ENCODE results near the gene DHRS7. TPM values are rescaled to one million over a fixed set of nuclear protein-coding genes. Genes with fewer than 3 reads are reported as not detected.

Gene DHRS7
- total RNA-seq, 4 donors from 2014 or later: 18.2 to 1,170 (median 337) TPM

- H3K27ac ChIP-seq: no peak overlapping the region
- TF ChIP-seq CTCF (IDR thresholded peaks at IDR 0.05) (no peak), POLR2A (IDR thresholded peaks at IDR 0.05) (no peak)
- H3K4me3 ChIP-seq: no peak overlapping the region
- no peaks in the 10 kb centered on the region for H3K36me3 ChIP-seq
- no peak for DNase-seq
- H3K27me3 ChIP-seq: no peaks in the 10 kb centered on the region
- H3K9me3 ChIP-seq: no peaks in the 10 kb centered on the region
- H3K4me1 ChIP-seq: peaks cover 0 to 9% (median 0%) of the 10 kb centered on the region in 4 donors
Measured at GRCh38 chr14:60210703-60211102, 45.5 kb upstream of the DHRS7 start.

- Histone ChIP-seq H3K36me3 (no peaks in the 10 kb centered on the region), H3K27me3 (no peaks in the 10 kb centered on the region), H3K9me3 (no peaks in the 10 kb centered on the region), H3K27ac (peak overlapping the region in 2 of 4 donors; percentile 24 to 38), H3K4me3 (no peak overlapping the region), H3K4me1 (peaks cover 0 to 5% (median 0%) of the 10 kb centered on the region in 4 donors)
- no peak for DNase-seq
- TF ChIP-seq CTCF (IDR thresholded peaks at IDR 0.05) (no peak), POLR2A (IDR thresholded peaks at IDR 0.05) (no peak)
Measured at GRCh38 chr14:60206837-60207533, 41.8 kb upstream of the DHRS7 start.

GRCh38 chr14:60206249-60206670 lies 41.1 kb upstream of the DHRS7 start:
- peaks cover 0 to 5% (median 0%) of the 10 kb centered on the region in 4 donors for H3K4me1 ChIP-seq
- no peaks in the 10 kb centered on the region for H3K9me3 ChIP-seq
- no peaks in the 10 kb centered on the region for H3K36me3 ChIP-seq
- peak overlapping the region in 2 of 4 donors; percentile 24 to 30 for H3K27ac ChIP-seq
- H3K27me3 ChIP-seq: no peaks in the 10 kb centered on the region
- no peak for TF ChIP-seq POLR2A (IDR thresholded peaks at IDR 0.05)
- TF ChIP-seq CTCF (IDR thresholded peaks at IDR 0.05): peak in 3 of 6 experiments; percentile 23 to 54 (median 39)
- peak in 1 of 3 donors; percentile 59 for DNase-seq
- no peak overlapping the region for H3K4me3 ChIP-seq

- Histone ChIP-seq H3K27ac (no peak overlapping the region), H3K36me3 (no peaks in the 10 kb centered on the region), H3K9me3 (peaks cover 0 to 2% (median 0%) of the 10 kb centered on the region in 4 donors), H3K27me3 (no peaks in the 10 kb centered on the region), H3K4me3 (no peak overlapping the region), H3K4me1 (peaks cover 0 to 5% (median 0%) of the 10 kb centered on the region in 4 donors)
- DNase-seq: no peak
- TF ChIP-seq POLR2A (IDR thresholded peaks at IDR 0.05) (no peak), CTCF (IDR thresholded peaks at IDR 0.05) (no peak)
Measured at GRCh38 chr14:60204843-60205774, 39.9 kb upstream of the DHRS7 start.

- no peaks in the 10 kb centered on the region for H3K27me3 ChIP-seq
- H3K27ac ChIP-seq: no peak overlapping the region
- TF ChIP-seq POLR2A (IDR thresholded peaks at IDR 0.05): no peak
- TF ChIP-seq CTCF (IDR thresholded peaks at IDR 0.05): no peak
- H3K9me3 ChIP-seq: peaks cover 0 to 2% (median 0%) of the 10 kb centered on the region in 4 donors
- no peak overlapping the region for H3K4me3 ChIP-seq
- H3K36me3 ChIP-seq: no peaks in the 10 kb centered on the region
- no peak for DNase-seq
- H3K4me1 ChIP-seq: peaks cover 0 to 5% (median 0%) of the 10 kb centered on the region in 4 donors
Measured at GRCh38 chr14:60204104-60204842, 39.1 kb upstream of the DHRS7 start.

Measured in Peyer's patch (tissue), 4 donors.